Fibroblast of pulmonary artery (primary cell): ENCODE data around the gene SPDEF.

ENCODE experiments used
- DNase-seq: peaks from one replicate; pipeline ENCODE4 v3.0.0-alpha.2; 2010; ENCODE audit warnings: low read depth
- H3K4me3 ChIP-seq: replicated peaks from 2 replicates; pipeline ENCODE4 v1.5.1; 2011; ENCODE audit warnings: low read depth, mild to moderate bottlenecking, control low read depth, low read length, moderate library complexity
- TF ChIP-seq, protein P1 (sequence below): IDR thresholded peaks from 2 replicates; pipeline ENCODE4 v1.5.1; 2011; ENCODE audit warnings: mild to moderate bottlenecking, control low read depth, low read length, inconsistent platforms; ENCODE audit errors: missing control alignments

SPDEF gene

GRCh38 chr6:34515473-34516387 lies 40.4 kb downstream of the SPDEF start:
- no peak for DNase-seq
- TF ChIP-seq, protein P1, sequence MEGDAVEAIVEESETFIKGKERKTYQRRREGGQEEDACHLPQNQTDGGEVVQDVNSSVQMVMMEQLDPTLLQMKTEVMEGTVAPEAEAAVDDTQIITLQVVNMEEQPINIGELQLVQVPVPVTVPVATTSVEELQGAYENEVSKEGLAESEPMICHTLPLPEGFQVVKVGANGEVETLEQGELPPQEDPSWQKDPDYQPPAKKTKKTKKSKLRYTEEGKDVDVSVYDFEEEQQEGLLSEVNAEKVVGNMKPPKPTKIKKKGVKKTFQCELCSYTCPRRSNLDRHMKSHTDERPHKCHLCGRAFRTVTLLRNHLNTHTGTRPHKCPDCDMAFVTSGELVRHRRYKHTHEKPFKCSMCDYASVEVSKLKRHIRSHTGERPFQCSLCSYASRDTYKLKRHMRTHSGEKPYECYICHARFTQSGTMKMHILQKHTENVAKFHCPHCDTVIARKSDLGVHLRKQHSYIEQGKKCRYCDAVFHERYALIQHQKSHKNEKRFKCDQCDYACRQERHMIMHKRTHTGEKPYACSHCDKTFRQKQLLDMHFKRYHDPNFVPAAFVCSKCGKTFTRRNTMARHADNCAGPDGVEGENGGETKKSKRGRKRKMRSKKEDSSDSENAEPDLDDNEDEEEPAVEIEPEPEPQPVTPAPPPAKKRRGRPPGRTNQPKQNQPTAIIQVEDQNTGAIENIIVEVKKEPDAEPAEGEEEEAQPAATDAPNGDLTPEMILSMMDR, result no peak
- H3K4me3 ChIP-seq, result no peak overlapping the region

- H3K4me3 ChIP-seq, result peak overlapping the region; percentile 10
- peak; percentile 88 for DNase-seq
- TF ChIP-seq, protein P1, result peak; percentile 56
These were observed 41.3 kb downstream of the SPDEF start for GRCh38 chr6:34514593-34515472.

GRCh38 chr6:34514112-34514511 lies 42.0 kb downstream of the SPDEF start:
- DNase-seq, result no peak
- TF ChIP-seq, protein P1, result no peak
- H3K4me3 ChIP-seq, result no peak overlapping the region

GRCh38 chr6:34513646-34514045 lies 42.5 kb downstream of the SPDEF start:
- H3K4me3 ChIP-seq, result no peak overlapping the region
- TF ChIP-seq, protein P1, result no peak
- DNase-seq, result no peak

- H3K4me3 ChIP-seq, result no peak overlapping the region
- TF ChIP-seq, protein P1, result no peak
- no peak for DNase-seq
These were observed 43.4 kb downstream of the SPDEF start for GRCh38 chr6:34512738-34513115.

DNA sequence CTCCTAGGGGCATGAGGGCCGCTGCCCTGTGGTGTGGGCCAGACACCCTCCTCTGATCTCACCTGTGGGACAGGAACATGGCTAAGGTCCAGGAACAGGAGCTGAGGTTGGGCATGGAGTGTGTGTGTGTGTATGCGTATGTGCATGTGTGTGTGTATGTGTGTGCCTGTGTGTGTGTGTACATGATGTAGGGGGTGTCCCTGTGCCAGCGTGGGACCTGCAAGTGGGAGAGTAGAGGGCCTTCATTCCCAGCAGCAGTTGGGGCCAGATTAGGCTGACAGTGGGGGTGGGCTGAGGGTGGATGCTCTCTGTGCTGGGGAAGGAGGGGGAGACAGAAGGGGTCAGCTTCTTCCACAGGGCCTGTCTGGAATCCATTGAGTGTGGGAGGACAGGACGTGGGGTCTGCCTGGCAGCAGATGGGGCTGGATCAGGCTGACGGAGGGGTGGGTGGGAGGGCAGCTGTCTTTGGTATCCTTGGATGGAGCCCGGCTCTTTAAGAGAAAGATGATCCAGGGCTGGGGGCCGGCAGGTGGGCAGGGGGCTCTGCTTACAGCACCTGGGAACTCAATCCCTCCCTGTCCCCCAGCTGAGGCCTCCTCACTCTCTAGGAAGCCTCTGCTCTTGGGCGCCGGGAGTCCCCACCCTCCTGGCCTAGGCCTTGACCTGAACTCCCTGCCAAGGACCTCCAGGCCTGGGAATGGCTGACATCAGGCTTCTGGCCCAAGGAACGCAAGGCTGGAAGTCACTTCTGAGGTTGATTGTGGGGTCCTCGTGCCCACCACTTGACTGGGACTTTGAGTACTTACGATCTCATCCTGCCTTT lies 44.0 kb downstream of the SPDEF start:
- DNase-seq, result no peak
- H3K4me3 ChIP-seq, result no peak overlapping the region
- TF ChIP-seq, protein P1, result no peak
